ENCODE measurements around the gene IGSF8. TPM values are rescaled to one million over a fixed set of nuclear protein-coding genes. Genes with fewer than 3 reads are reported as not detected.

Gene IGSF8
- polyA plus RNA-seq, 1 of the 3 experiments (the other 2 are of a cell fraction), result 67.9 TPM

DNA sequence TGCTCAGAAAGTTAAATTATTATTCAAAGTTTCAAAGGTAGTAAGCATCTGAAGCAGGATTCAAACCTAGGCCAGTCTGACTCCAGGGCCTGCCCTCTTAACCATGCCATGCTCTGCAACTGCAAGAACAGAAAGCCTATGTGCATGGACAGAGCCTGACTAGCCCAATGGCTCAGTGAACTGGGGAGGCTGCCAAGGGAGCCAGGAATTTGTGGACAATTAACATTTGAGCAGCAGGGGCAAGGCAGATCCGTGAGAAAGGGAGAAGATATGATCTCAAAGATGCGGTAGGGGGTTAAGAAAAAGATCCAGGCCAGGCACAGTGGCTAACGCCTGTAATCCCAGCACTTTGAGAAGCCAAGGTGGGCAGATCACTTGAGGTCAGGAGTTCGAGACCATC lies 46.5 kb upstream of the IGSF8 start:
- TF ChIP-seq, protein P1, sequence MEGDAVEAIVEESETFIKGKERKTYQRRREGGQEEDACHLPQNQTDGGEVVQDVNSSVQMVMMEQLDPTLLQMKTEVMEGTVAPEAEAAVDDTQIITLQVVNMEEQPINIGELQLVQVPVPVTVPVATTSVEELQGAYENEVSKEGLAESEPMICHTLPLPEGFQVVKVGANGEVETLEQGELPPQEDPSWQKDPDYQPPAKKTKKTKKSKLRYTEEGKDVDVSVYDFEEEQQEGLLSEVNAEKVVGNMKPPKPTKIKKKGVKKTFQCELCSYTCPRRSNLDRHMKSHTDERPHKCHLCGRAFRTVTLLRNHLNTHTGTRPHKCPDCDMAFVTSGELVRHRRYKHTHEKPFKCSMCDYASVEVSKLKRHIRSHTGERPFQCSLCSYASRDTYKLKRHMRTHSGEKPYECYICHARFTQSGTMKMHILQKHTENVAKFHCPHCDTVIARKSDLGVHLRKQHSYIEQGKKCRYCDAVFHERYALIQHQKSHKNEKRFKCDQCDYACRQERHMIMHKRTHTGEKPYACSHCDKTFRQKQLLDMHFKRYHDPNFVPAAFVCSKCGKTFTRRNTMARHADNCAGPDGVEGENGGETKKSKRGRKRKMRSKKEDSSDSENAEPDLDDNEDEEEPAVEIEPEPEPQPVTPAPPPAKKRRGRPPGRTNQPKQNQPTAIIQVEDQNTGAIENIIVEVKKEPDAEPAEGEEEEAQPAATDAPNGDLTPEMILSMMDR (IDR thresholded peaks at IDR 0.05), result no peak
- TF ChIP-seq RFX5 (IDR thresholded peaks at IDR 0.05; ENCODE audit: low read length) (no peak), FOSL2 (IDR thresholded peaks at IDR 0.05; ENCODE audit: borderline replicate concordance, low read depth) (no peak), EP300 (IDR thresholded peaks at IDR 0.05; ENCODE audit: borderline replicate concordance in 1 of 2, low read depth in 1 of 2, low read length in 1 of 2) (no peak), GATA2 (CRISPR knock-in tag; IDR thresholded peaks at IDR 0.05) (no peak), TEAD4 (IDR thresholded peaks at IDR 0.05; ENCODE audit: borderline replicate concordance, insufficient read depth) (no peak), RXRA (IDR thresholded peaks at IDR 0.05; ENCODE audit: borderline replicate concordance, low read depth) (no peak)
- H3K4me3 ChIP-seq (ENCODE audit: low read depth in 2 of 2, low read length in 1 of 2), result no peak overlapping the region
- no peaks in the 10 kb centered on the region for H3K9me2 ChIP-seq
- H3K36me3 ChIP-seq (replicated peaks in 1 of 2; ENCODE audit: control insufficient read depth in 1 of 2, insufficient read depth in 2 of 2, low read length in 1 of 2), result no peaks in the 10 kb centered on the region
- no peak for DNase-seq
- no peaks in the 10 kb centered on the region for H3K9me3 ChIP-seq
- H4K20me1 ChIP-seq (ENCODE audit: insufficient read depth), result no peaks in the 10 kb centered on the region
- H3K4me1 ChIP-seq (ENCODE audit: control insufficient read depth in 1 of 2, insufficient read depth in 2 of 2, low read depth in 1 of 2, low read length in 1 of 2), result 0 out of 4 replicates have a peak, but pooled peaks cover 0 to 7% of the 10 kb centered on the region in 2 experiments
- H2AFZ ChIP-seq (ENCODE audit: low read depth), result no peak overlapping the region
- no peaks in the 10 kb centered on the region for H3K79me2 ChIP-seq (ENCODE audit: insufficient read depth)
- peaks cover 26% of the 10 kb centered on the region; the same call in 1 of the 2 replicates for H3K27me3 ChIP-seq (ENCODE audit: insufficient read depth)
- 39% methylated on average over 4 of the region's 4 CpGs for WGBS (ENCODE audit: low lambda C conversion rate)
- H3K27ac ChIP-seq (ENCODE audit: low read depth in 2 of 2, low read length in 1 of 2), result peak overlapping the region in 1 of 2 experiments; percentile 23; a peak in 1 of 4 replicates
- peak overlapping the region; percentile 29; the same call in 1 of the 2 replicates for H3K4me2 ChIP-seq
- POLR2A ChIA-PET, result no interaction called here
- CTCF ChIA-PET, result interaction anchor here (1.2 to 1.8 kb wide), 2 partner anchors 27 to 75 kb away, joined by 3 to 4 read pairs; no protein-coding TSS in a partner anchor
- H3K9ac ChIP-seq, result no peak overlapping the region
- no peaks in the 10 kb centered on the region for H3F3A ChIP-seq (replicated peaks; ENCODE audit: insufficient read depth)

- no peak overlapping the region for H3K4me3 ChIP-seq (ENCODE audit: low read depth in 2 of 2, low read length in 1 of 2)
- no peak for DNase-seq
- H3K79me2 ChIP-seq (ENCODE audit: insufficient read depth), result no peaks in the 10 kb centered on the region
- POLR2A ChIA-PET, result no interaction called here
- no peaks in the 10 kb centered on the region for H3F3A ChIP-seq (replicated peaks; ENCODE audit: insufficient read depth)
- TF ChIP-seq, protein P2, sequence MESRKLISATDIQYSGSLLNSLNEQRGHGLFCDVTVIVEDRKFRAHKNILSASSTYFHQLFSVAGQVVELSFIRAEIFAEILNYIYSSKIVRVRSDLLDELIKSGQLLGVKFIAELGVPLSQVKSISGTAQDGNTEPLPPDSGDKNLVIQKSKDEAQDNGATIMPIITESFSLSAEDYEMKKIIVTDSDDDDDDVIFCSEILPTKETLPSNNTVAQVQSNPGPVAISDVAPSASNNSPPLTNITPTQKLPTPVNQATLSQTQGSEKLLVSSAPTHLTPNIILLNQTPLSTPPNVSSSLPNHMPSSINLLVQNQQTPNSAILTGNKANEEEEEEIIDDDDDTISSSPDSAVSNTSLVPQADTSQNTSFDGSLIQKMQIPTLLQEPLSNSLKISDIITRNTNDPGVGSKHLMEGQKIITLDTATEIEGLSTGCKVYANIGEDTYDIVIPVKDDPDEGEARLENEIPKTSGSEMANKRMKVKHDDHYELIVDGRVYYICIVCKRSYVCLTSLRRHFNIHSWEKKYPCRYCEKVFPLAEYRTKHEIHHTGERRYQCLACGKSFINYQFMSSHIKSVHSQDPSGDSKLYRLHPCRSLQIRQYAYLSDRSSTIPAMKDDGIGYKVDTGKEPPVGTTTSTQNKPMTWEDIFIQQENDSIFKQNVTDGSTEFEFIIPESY (IDR thresholded peaks at IDR 0.05; ENCODE audit: borderline replicate concordance, low read depth), result no peak
- TF ChIP-seq ELF1 (IDR thresholded peaks at IDR 0.05) (no peak), TAF1 (IDR thresholded peaks at IDR 0.05; ENCODE audit: borderline replicate concordance, low read depth, low read length) (no peak)
- TF ChIP-seq, protein P1 (IDR thresholded peaks at IDR 0.05), result no peak
- CTCF ChIA-PET, result interaction anchor here (1.8 kb wide), 1 partner anchor 76 kb away, joined by 4 read pairs; no protein-coding TSS in a partner anchor
- no peak overlapping the region for H3K27ac ChIP-seq (ENCODE audit: low read depth in 2 of 2, low read length in 1 of 2)
- 0% methylated on average over 1 of the region's 1 CpG for WGBS (ENCODE audit: low lambda C conversion rate)
- no peaks in the 10 kb centered on the region for H4K20me1 ChIP-seq (ENCODE audit: insufficient read depth)
- no peaks in the 10 kb centered on the region for H3K9me2 ChIP-seq
- no peak overlapping the region for H3K4me2 ChIP-seq
- H3K36me3 ChIP-seq (replicated peaks in 1 of 2; ENCODE audit: control insufficient read depth in 1 of 2, insufficient read depth in 2 of 2, low read length in 1 of 2), result no peaks in the 10 kb centered on the region
- H3K27me3 ChIP-seq (ENCODE audit: insufficient read depth), result peaks cover 26% of the 10 kb centered on the region; the same call in 1 of the 2 replicates
- no peak overlapping the region for H3K9ac ChIP-seq
- no peak overlapping the region for H2AFZ ChIP-seq (ENCODE audit: low read depth)
- 0 out of 4 replicates have a peak, but pooled peaks cover 0 to 4% of the 10 kb centered on the region in 2 experiments for H3K4me1 ChIP-seq (ENCODE audit: control insufficient read depth in 1 of 2, insufficient read depth in 2 of 2, low read depth in 1 of 2, low read length in 1 of 2)
- no peaks in the 10 kb centered on the region for H3K9me3 ChIP-seq
Observed at GRCh38 chr1:160143695-160144094, 45.3 kb upstream of the IGSF8 start.

Measured in SK-N-SH (cell line).